Measurements from ENCODE around the gene EFL1.

DNA sequence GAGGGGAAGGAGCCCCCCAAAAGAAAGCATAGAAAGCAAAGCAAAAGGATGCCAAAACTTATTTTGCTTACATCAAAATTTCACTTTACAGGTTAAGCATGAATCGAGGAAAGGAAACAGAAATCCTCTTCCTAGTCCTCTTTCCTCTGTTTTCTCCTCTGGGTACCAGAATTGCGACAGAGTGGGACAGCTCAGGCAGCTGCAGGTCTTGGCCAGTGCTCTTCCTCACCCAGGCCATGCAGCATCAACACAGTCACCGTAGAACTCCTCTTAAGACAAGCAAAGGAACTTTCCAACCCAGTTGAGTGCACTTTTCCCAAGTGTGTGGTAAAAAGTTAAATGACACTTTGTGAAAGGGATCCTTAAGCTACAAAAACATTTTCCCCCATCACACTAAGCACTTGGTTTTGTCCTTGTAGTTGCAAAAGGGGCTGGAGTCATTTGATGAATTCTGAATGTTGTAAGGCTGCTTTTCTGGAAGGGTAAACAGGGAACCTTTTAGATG is 170.8 kb downstream of the EFL1 start:
- TF ChIP-seq PRDM1 (tag by site-specific recombination; IDR thresholded peaks at IDR 0.05) (no peak), CTCF (tag by site-specific recombination; IDR thresholded peaks at IDR 0.05) (no peak), ZBTB7A (tag by site-specific recombination; IDR thresholded peaks at IDR 0.05; ENCODE audit: low read depth) (no peak), YY1 (tag by site-specific recombination; IDR thresholded peaks at IDR 0.05) (no peak)
